ENCODE results near the gene BAIAP2.

DNA sequence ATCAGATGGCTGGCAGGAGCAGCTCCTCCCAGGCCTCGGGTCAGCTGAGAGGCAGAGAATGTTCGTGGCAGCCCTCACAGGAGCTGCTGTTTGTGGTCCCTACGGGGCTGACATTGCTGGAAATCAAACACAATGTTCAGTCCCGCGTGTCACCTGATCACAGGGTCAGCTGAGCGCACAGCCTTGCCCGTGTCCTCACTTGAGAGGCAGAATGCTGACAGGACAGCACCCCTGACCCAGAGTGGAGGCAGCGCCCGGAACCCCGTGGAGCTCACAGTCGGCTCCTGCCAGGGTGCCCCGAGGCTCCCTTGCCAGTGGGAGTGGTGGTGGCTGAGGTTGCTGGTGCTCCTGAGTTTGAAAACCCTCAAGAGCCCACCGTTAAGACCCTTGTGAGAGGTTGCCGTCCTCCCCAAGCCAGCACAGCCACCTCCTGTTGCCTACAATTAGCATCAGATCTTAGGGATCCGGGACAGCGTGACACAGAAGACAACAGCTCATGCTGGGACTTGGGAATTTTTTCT lies 47.0 kb upstream of the BAIAP2 start:
- TF ChIP-seq, protein P1, sequence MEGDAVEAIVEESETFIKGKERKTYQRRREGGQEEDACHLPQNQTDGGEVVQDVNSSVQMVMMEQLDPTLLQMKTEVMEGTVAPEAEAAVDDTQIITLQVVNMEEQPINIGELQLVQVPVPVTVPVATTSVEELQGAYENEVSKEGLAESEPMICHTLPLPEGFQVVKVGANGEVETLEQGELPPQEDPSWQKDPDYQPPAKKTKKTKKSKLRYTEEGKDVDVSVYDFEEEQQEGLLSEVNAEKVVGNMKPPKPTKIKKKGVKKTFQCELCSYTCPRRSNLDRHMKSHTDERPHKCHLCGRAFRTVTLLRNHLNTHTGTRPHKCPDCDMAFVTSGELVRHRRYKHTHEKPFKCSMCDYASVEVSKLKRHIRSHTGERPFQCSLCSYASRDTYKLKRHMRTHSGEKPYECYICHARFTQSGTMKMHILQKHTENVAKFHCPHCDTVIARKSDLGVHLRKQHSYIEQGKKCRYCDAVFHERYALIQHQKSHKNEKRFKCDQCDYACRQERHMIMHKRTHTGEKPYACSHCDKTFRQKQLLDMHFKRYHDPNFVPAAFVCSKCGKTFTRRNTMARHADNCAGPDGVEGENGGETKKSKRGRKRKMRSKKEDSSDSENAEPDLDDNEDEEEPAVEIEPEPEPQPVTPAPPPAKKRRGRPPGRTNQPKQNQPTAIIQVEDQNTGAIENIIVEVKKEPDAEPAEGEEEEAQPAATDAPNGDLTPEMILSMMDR (IDR thresholded peaks at IDR 0.05; ENCODE audit: insufficient read depth, low read length, poor library complexity, severe bottlenecking): no peak
- no peak for TF ChIP-seq EZH2phosphoT487 (conservative IDR thresholded peaks at IDR 0.05; ENCODE audit: low read length)

Data from SU-DHL-6 (cell line).